Measurements from ENCODE around the gene SLC11A1. TPM values are rescaled to one million over a fixed set of nuclear protein-coding genes. Genes with fewer than 3 reads are reported as not detected.

The SLC11A1 gene
- total and polyA plus RNA-seq, 2 donors (not counting 1 experiment from before 2014, with no cell fraction given) = 0.03 to 0.17 TPM

DNA sequence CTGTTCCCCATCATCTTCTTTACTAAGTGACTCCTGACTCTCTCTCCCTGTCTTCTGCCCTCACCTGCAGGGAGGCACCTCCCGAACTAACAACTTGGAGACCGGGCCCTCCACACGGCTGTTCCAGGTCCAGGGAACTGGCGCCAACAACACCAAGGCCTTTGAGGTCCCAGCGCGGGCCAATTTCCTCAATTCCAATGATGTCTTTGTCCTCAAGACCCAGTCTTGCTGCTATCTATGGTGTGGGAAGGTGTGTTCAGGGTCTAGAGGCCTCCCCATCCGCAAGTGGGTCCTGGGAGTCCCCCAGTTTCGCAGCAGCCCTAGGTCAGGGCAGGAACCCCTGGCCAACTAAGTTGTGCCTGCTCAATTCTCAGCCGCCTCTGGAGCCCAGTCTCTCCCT lies 52.4 kb downstream of the SLC11A1 start:
- H4K20me1 ChIP-seq (ENCODE audit: control insufficient read depth, extremely low read depth, insufficient read depth, low read length) = no peaks in the 10 kb centered on the region
- no peak overlapping the region for H3K4me2 ChIP-seq (ENCODE audit: extremely low read depth, insufficient read depth, low read length)
- H3K27me3 ChIP-seq (ENCODE audit: control insufficient read depth, insufficient read depth, low read length) = peaks cover 9% of the 10 kb centered on the region
- H3K9ac ChIP-seq (ENCODE audit: insufficient read depth, low read length) = no peak overlapping the region
- H3K36me3 ChIP-seq (ENCODE audit: control insufficient read depth, insufficient read depth, low read length) = no peaks in the 10 kb centered on the region
- H2AFZ ChIP-seq (ENCODE audit: low read length) = no peak overlapping the region
- no peak overlapping the region for H3K27ac ChIP-seq (ENCODE audit: insufficient read depth, low read length)
- no peaks in the 10 kb centered on the region for H3K4me1 ChIP-seq (ENCODE audit: control insufficient read depth, extremely low read depth, insufficient read depth, low read length)
- DNase-seq (ENCODE audit: low read depth in 2 of 2) = no peak
- H3K9me3 ChIP-seq (ENCODE audit: control insufficient read depth, insufficient read depth, low read depth, low read length) = no peaks in the 10 kb centered on the region
- TF ChIP-seq, protein P1, sequence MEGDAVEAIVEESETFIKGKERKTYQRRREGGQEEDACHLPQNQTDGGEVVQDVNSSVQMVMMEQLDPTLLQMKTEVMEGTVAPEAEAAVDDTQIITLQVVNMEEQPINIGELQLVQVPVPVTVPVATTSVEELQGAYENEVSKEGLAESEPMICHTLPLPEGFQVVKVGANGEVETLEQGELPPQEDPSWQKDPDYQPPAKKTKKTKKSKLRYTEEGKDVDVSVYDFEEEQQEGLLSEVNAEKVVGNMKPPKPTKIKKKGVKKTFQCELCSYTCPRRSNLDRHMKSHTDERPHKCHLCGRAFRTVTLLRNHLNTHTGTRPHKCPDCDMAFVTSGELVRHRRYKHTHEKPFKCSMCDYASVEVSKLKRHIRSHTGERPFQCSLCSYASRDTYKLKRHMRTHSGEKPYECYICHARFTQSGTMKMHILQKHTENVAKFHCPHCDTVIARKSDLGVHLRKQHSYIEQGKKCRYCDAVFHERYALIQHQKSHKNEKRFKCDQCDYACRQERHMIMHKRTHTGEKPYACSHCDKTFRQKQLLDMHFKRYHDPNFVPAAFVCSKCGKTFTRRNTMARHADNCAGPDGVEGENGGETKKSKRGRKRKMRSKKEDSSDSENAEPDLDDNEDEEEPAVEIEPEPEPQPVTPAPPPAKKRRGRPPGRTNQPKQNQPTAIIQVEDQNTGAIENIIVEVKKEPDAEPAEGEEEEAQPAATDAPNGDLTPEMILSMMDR (conservative IDR thresholded peaks at IDR 0.05 in 1 of 2, IDR thresholded peaks at IDR 0.05 in 1 of 2; ENCODE audit: low read depth in 1 of 2, low read length in 2 of 2) = no peak
- TF ChIP-seq EZH2 (IDR thresholded peaks at IDR 0.05; ENCODE audit: low read length, missing control alignments) = no peak
- H3K4me3 ChIP-seq (replicated peaks in 1 of 4; ENCODE audit: control extremely low read depth in 1 of 4, insufficient read depth in 1 of 4, low read depth in 3 of 4, low read length in 4 of 4) = no peak overlapping the region
- H3K79me2 ChIP-seq (ENCODE audit: control insufficient read depth, insufficient read depth, low read length) = no peaks in the 10 kb centered on the region

DNA sequence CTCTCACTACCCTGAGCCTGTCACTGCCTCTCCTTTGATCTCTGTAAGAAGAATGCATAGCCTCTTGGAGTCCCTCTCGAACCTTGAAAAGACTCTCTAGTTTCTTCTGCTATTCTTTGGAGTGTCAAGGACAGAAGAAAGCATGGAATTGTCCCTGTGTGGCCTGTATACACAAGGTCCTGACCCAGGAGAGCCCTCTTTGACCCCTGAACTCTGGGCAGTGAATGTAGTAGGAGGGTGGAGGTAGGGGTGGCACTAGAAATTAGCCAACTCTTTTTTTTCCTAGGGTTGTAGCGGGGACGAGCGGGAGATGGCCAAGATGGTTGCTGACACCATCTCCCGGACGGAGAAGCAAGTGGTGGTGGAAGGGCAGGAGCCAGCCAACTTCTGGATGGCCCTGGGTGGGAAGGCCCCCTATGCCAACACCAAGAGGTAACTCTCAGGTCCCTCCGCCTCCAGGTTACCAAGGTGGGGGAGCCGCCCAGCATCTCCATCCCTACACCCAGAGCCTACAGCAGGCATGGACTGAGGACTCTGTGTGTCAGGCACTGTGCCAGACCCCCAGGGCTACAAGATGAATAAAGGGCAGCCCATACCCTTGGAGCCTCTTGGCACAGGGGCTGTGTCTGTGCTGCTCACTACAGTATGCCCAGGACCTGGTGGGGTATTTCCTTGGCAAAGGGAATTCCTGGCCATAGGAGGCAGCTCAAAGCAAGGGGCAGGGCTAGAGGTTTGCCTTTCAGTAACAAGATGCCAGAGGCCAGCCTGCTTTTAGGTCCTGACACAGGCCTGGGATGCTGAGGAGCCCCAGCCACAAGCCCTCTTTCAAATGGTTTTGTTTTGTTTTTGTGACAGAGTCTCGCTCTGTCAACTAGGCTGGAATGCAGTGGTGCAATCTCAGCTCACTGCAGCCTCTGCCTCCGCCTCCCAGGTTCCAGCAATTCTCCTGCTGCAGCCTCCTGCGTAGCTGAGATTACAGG lies 53.2 kb downstream of the SLC11A1 start:
- no peak overlapping the region for H3K9ac ChIP-seq (ENCODE audit: insufficient read depth, low read length)
- no peaks in the 10 kb centered on the region for H3K36me3 ChIP-seq (ENCODE audit: control insufficient read depth, insufficient read depth, low read length)
- no peak overlapping the region for H2AFZ ChIP-seq (ENCODE audit: low read length)
- no peaks in the 10 kb centered on the region for H4K20me1 ChIP-seq (ENCODE audit: control insufficient read depth, extremely low read depth, insufficient read depth, low read length)
- TF ChIP-seq, protein P1 (conservative IDR thresholded peaks at IDR 0.05 in 1 of 2, IDR thresholded peaks at IDR 0.05 in 1 of 2; ENCODE audit: low read depth in 1 of 2, low read length in 2 of 2) = no peak
- H3K4me1 ChIP-seq (ENCODE audit: control insufficient read depth, extremely low read depth, insufficient read depth, low read length) = no peaks in the 10 kb centered on the region
- no peak overlapping the region for H3K27ac ChIP-seq (ENCODE audit: insufficient read depth, low read length)
- DNase-seq (ENCODE audit: low read depth in 2 of 2) = no peak
- H3K9me3 ChIP-seq (ENCODE audit: control insufficient read depth, insufficient read depth, low read depth, low read length) = no peaks in the 10 kb centered on the region
- H3K79me2 ChIP-seq (ENCODE audit: control insufficient read depth, insufficient read depth, low read length) = no peaks in the 10 kb centered on the region
- no peak overlapping the region for H3K4me2 ChIP-seq (ENCODE audit: extremely low read depth, insufficient read depth, low read length)
- H3K4me3 ChIP-seq (replicated peaks in 1 of 4; ENCODE audit: control extremely low read depth in 1 of 4, insufficient read depth in 1 of 4, low read depth in 3 of 4, low read length in 4 of 4) = no peak overlapping the region
- H3K27me3 ChIP-seq (ENCODE audit: control insufficient read depth, insufficient read depth, low read length) = peaks cover 9% of the 10 kb centered on the region

DNA sequence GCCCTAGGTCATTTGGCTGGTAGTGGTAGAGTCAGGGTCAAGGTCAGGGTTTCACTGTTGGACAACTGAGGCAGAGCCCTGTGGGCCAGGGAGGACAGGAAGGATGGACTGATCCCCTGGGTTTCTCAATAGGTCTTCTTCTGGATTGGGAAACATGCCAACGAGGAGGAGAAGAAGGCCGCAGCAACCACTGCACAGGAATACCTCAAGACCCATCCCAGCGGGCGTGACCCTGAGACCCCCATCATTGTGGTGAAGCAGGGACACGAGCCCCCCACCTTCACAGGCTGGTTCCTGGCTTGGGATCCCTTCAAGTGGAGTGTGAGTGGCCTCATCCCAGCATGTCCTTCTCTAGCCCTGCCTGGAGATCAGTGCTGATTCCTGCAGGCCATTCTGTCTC lies 54.9 kb downstream of the SLC11A1 start:
- Histone ChIP-seq H3K4me3 (replicated peaks in 1 of 4; ENCODE audit: control extremely low read depth in 1 of 4, insufficient read depth in 1 of 4, low read depth in 3 of 4, low read length in 4 of 4) (no peak overlapping the region), H3K9me3 (ENCODE audit: control insufficient read depth, insufficient read depth, low read depth, low read length) (no peaks in the 10 kb centered on the region), H3K4me2 (ENCODE audit: extremely low read depth, insufficient read depth, low read length) (no peak overlapping the region), H3K79me2 (ENCODE audit: control insufficient read depth, insufficient read depth, low read length) (no peaks in the 10 kb centered on the region), H2AFZ (ENCODE audit: low read length) (no peak overlapping the region), H3K27ac (ENCODE audit: insufficient read depth, low read length) (no peak overlapping the region), H4K20me1 (ENCODE audit: control insufficient read depth, extremely low read depth, insufficient read depth, low read length) (no peaks in the 10 kb centered on the region), H3K9ac (ENCODE audit: insufficient read depth, low read length) (no peak overlapping the region), H3K27me3 (ENCODE audit: control insufficient read depth, insufficient read depth, low read length) (peaks cover 2% of the 10 kb centered on the region), H3K36me3 (ENCODE audit: control insufficient read depth, insufficient read depth, low read length) (no peaks in the 10 kb centered on the region), H3K4me1 (ENCODE audit: control insufficient read depth, extremely low read depth, insufficient read depth, low read length) (no peaks in the 10 kb centered on the region)
- no peak for TF ChIP-seq EZH2 (IDR thresholded peaks at IDR 0.05; ENCODE audit: low read length, missing control alignments)
- TF ChIP-seq, protein P1 (conservative IDR thresholded peaks at IDR 0.05 in 1 of 2, IDR thresholded peaks at IDR 0.05 in 1 of 2; ENCODE audit: low read depth in 1 of 2, low read length in 2 of 2) = no peak
- DNase-seq (ENCODE audit: low read depth in 2 of 2) = no peak
